Activated CD4-positive, alpha-beta T cell treated with anti-CD3 and anti-CD28 coated beads for 4 hours (primary cell): ENCODE data around the gene TBC1D14.

ENCODE experiments used
- DNase-seq, 2 donors: peaks; one replicate each; pipeline ENCODE4 v3.0.0-alpha.2; 2020

TBC1D14 gene

DNA sequence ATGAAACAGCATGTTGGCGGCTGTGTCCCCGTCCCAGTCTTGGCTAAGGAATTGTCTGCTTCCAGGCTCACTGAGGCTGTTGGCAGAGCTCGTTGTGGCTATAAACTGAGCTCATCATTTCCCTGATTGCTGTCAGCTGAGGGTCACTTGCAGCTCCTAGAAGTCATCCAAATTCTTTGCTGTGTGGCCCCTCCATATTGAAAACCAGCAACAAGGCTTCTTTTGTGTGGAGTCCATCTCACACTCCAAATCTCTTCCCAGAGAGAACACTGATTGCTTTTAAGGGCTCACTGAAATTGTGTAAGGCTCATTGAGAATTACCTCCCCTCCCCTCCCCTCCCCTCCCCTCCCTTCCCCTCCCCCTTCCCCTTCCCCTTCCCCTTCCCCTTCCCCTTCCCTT is 23.3 kb downstream of the TBC1D14 start:
- DNase-seq = no peak

- DNase-seq = no peak
Measured at GRCh38 chr4:6933691-6934430, 24.2 kb downstream of the TBC1D14 start.

- no peak for DNase-seq
Measured at GRCh38 chr4:6935965-6936364, 26.3 kb downstream of the TBC1D14 start.

- DNase-seq = no peak
Measured at GRCh38 chr4:6937201-6937600, 27.6 kb downstream of the TBC1D14 start.

DNA sequence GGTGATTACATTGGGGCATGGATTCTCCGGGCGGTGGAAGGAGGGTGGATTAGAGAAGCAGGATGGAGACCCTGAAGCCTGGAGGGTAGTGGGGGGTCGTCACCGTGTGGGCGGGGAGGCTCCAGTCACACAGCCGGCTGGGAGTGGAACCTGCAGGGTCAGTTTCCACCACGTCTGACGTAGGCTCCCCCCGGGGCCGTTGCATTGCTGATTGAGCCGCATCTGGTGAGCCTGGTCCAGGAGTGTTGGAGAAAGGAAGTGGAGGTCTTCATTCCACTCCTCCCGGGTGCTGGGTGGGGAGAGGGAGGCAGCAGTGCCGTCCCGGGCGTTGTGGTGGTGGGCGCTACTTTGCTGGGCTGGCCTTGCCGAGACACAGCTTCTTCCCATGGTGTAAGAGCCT is 28.1 kb downstream of the TBC1D14 start:
- DNase-seq = no peak

- no peak for DNase-seq
Measured at GRCh38 chr4:6938237-6938636, 28.6 kb downstream of the TBC1D14 start.

GRCh38 chr4:6938647-6939271 is 29.1 kb downstream of the TBC1D14 start:
- no peak for DNase-seq

GRCh38 chr4:6939761-6940743 is 30.4 kb downstream of the TBC1D14 start:
- DNase-seq = no peak

DNA sequence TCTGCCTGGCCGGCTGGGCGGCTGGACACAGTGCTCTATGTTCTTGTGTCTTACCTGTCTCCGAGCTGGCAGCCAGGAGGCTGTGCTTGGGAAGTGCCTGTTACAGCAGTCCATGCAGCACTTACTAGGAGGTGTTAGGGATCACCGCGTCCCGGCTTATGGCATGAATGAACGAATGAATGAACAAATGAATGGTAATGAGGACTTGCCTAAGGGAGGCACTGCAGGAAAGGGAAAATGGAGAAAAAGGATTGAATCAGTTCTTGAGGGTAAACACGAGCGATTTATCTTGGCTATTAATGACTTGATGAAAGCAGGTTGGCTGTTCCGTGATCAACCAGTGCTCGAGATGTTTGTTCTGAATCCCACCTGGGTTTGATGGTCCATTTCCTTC is 31.1 kb downstream of the TBC1D14 start:
- no peak for DNase-seq

DNA sequence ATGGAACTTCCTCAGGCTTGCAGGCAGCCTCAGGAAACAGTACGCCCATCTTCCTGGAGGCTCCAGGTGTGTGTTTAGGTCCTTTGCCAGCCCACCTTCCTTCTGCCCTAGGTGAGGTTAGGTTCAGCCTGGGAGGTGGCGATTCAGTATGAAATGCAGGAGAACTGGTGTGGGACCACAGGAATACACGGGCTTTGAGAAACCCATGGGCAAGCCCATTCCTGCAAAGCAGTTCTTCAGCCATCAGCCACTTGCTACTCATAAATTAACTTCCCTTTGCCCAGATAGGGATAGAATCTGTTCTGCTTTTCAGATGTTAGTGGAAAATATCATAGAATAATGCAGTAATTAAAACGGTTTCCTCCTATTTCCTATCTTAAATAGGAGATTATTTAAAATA is 32.2 kb downstream of the TBC1D14 start:
- DNase-seq = no peak

- DNase-seq = peak; percentile 46 to 47
Measured at GRCh38 chr4:6942238-6942800, 32.7 kb downstream of the TBC1D14 start.

GRCh38 chr4:6943012-6943884 is 33.6 kb downstream of the TBC1D14 start:
- DNase-seq = no peak

DNA sequence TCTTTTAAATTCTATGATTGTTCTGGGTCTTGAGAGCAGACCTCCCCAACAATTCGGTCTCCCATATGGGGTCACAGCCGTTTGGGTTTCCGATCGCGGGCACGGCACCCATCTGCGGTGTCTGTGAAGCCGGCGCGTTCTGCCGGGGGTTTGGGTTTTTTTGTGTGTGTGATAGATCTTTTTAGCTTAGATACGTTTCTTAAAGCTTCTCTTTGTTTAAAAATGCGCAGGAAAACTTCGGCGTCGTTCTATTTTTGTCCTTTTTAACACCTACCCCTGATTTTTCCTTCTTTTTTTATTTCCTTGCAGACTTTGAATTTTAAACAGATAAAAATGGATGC is 34.2 kb downstream of the TBC1D14 start:
- no peak for DNase-seq

GRCh38 chr4:6944301-6945051 is 34.9 kb downstream of the TBC1D14 start:
- DNase-seq = no peak

GRCh38 chr4:6945052-6945409 is 35.4 kb downstream of the TBC1D14 start:
- DNase-seq = no peak

GRCh38 chr4:6946497-6946896 is 36.9 kb downstream of the TBC1D14 start:
- DNase-seq = no peak

DNA sequence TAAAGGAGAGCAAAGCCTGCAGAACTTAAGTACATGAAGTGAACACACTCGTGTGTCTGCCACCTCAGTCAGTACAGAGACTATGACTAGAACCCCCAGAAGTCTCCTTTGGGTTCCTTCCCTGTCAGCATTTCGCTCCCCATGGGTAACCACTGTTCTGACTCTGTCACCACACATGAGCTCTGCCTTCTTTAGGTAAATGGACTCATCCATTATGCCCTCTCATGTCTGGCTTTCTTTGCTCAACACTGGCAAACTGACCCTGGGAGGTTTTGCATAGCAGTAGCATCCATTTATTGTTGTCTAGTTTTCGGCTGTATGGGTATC is 38.5 kb downstream of the TBC1D14 start:
- DNase-seq = no peak

DNA sequence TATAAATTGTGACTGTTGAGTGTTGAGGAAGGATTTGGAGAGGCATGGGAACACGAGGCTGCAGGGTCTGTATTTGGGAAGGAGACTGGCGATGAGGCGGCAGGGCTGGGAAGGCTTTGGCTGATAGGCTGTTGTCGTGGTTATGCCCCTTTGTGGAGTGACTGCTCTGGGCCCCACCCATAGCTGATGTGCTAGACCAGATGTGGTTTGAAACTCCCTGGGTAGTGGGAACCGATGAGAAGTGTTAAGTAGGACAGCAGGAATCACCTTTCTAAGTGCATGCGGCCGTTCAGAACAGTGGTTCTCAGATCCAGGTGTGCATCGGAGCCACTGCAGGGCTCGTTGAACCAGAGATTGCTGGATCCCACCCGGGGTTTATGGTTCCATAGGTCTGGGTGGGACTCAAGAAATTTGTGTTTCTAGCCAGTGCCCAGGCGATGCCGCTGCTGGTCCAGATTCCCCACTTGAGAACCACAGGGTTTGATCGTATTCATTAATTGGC is 42.3 kb downstream of the TBC1D14 start:
- DNase-seq = no peak

GRCh38 chr4:6953751-6954380 is 44.2 kb downstream of the TBC1D14 start:
- no peak for DNase-seq

DNA sequence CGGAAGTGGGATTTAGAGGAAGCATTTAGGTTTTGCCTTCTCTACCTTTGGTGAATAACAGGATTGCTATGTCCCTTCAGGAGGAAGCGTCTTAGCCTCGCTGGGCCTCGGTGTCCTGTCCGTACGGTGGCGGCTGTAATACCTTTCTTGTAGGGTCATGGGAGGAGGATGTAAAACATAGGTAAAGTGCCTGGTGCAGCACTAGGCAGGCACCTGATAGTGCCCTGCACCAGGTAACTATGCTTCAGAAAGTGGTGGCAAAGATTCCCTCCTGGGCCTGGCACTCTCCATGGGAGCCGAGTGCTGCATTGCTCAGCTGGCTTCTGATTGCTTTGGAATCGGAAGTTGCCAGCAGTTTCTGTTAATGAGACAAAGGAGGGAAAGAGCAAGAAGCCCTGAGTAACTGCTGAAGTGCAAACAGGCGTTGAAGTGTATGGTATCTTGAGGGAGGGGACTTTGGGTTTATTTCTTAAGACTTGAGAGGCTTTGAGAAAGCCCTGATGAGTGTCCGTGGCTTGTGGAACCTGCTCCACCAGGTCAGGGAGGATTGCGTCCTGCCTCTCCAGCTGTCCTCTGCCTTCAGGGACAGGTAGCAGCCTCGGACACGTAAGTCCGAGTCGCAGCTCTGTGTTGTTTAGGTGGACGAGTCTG is 45.8 kb downstream of the TBC1D14 start:
- DNase-seq = no peak

GRCh38 chr4:6956087-6956433 is 46.4 kb downstream of the TBC1D14 start:
- DNase-seq = no peak
